ENCODE data around the gene PCED1B. TPM values are rescaled to one million over a fixed set of nuclear protein-coding genes. Genes with fewer than 3 reads are reported as not detected.
A peak's percentile ranks its signal among the peaks of the same experiment; 100 is the strongest.
"Not testable (repeated sequence)": the region's sequence is repeated elsewhere in the genome, so short reads cannot be mapped to it uniquely, and the experiment has no call there.

Gene PCED1B
- total and polyA plus RNA-seq, 2 donors (not counting 1 experiment from before 2014, with no cell fraction given) = 0.33 to 0.83 TPM

DNA sequence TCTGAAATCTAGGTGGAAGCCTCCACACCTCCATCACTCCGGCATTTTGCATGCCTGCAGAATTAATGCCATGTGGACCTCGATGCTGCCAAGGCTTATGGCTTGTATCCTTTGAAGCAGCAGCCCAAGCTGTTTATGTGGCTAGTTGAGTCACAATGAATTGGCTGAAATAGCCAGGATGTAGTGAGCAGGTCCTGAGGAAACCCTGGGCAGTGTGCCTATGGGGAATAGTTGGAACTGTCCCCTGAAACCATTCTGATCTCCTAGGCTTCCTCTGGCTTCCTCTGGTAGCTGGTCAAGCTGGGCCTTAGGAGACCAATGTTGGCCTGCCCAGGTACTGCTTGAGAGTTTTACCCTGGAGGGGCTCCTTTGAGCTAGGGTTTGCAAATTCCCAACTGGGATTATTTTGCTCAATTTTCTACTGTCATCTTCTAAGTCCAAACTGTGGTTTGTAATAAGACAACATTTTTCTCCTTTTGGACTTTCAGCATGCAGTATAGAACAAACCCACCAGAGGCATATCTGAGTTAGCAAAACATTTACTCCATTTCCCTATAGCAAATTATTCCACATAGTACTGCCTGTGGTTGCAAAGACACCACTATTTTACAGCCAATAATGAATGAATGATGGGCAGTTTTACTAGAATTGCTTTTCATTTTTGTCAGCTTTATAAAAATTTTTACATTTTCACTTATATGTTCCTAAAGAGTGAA lies 85.5 kb downstream of the PCED1B start:
- no peak overlapping the region for H3K4me2 ChIP-seq (ENCODE audit: extremely low read depth, insufficient read depth, low read length)
- no peaks in the 10 kb centered on the region for H3K36me3 ChIP-seq (ENCODE audit: control insufficient read depth, insufficient read depth, low read length)
- no peaks in the 10 kb centered on the region for H3K27me3 ChIP-seq (ENCODE audit: control insufficient read depth, insufficient read depth, low read length)
- H3K4me1 ChIP-seq (ENCODE audit: control insufficient read depth, extremely low read depth, insufficient read depth, low read length) = no peaks in the 10 kb centered on the region
- H3K9me3 ChIP-seq (ENCODE audit: control insufficient read depth, insufficient read depth, low read depth, low read length) = no peaks in the 10 kb centered on the region
- no peaks in the 10 kb centered on the region for H4K20me1 ChIP-seq (ENCODE audit: control insufficient read depth, extremely low read depth, insufficient read depth, low read length)
- no peak overlapping the region for H3K4me3 ChIP-seq (replicated peaks in 1 of 4; ENCODE audit: control extremely low read depth in 1 of 4, insufficient read depth in 1 of 4, low read depth in 3 of 4, low read length in 4 of 4)
- H3K79me2 ChIP-seq (ENCODE audit: control insufficient read depth, insufficient read depth, low read length) = no peaks in the 10 kb centered on the region
- no peak overlapping the region for H2AFZ ChIP-seq (ENCODE audit: low read length)
- TF ChIP-seq EZH2 (IDR thresholded peaks at IDR 0.05; ENCODE audit: low read length, missing control alignments) = no peak
- TF ChIP-seq, protein P1, sequence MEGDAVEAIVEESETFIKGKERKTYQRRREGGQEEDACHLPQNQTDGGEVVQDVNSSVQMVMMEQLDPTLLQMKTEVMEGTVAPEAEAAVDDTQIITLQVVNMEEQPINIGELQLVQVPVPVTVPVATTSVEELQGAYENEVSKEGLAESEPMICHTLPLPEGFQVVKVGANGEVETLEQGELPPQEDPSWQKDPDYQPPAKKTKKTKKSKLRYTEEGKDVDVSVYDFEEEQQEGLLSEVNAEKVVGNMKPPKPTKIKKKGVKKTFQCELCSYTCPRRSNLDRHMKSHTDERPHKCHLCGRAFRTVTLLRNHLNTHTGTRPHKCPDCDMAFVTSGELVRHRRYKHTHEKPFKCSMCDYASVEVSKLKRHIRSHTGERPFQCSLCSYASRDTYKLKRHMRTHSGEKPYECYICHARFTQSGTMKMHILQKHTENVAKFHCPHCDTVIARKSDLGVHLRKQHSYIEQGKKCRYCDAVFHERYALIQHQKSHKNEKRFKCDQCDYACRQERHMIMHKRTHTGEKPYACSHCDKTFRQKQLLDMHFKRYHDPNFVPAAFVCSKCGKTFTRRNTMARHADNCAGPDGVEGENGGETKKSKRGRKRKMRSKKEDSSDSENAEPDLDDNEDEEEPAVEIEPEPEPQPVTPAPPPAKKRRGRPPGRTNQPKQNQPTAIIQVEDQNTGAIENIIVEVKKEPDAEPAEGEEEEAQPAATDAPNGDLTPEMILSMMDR (conservative IDR thresholded peaks at IDR 0.05 in 1 of 2, IDR thresholded peaks at IDR 0.05 in 1 of 2; ENCODE audit: low read depth in 1 of 2, low read length in 2 of 2) = no peak
- no peak overlapping the region for H3K9ac ChIP-seq (ENCODE audit: insufficient read depth, low read length)
- H3K27ac ChIP-seq (ENCODE audit: insufficient read depth, low read length) = no peak overlapping the region
- DNase-seq (ENCODE audit: low read depth in 2 of 2) = peak; percentile 6 to 87

DNA sequence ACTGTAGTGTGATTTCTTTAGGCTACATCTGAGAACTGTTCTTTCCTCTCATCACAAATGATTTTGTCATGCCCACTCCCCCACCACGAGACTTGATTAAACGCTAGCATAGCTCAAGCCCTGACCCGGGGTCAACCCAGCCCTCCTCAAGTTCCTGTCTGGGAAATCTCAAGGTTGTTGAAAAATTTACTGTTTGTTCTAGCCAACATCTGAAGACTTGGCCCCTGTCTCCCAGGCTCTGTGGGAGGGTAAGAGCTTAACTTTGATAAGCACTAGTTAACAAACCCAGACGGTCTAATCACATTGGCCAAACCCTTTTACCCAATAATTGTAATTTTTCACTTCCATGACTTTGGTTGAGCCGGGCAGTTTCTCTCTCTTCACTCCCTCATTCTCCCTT lies 86.5 kb downstream of the PCED1B start:
- H3K27ac ChIP-seq (ENCODE audit: insufficient read depth, low read length) = no peak overlapping the region
- no peak overlapping the region for H3K4me3 ChIP-seq (replicated peaks in 1 of 4; ENCODE audit: control extremely low read depth in 1 of 4, insufficient read depth in 1 of 4, low read depth in 3 of 4, low read length in 4 of 4)
- H3K79me2 ChIP-seq (ENCODE audit: control insufficient read depth, insufficient read depth, low read length) = no peaks in the 10 kb centered on the region
- no peaks in the 10 kb centered on the region for H3K4me1 ChIP-seq (ENCODE audit: control insufficient read depth, extremely low read depth, insufficient read depth, low read length)
- H3K27me3 ChIP-seq (ENCODE audit: control insufficient read depth, insufficient read depth, low read length) = no peaks in the 10 kb centered on the region
- H2AFZ ChIP-seq (ENCODE audit: low read length) = no peak overlapping the region
- H3K4me2 ChIP-seq (ENCODE audit: extremely low read depth, insufficient read depth, low read length) = no peak overlapping the region
- no peaks in the 10 kb centered on the region for H4K20me1 ChIP-seq (ENCODE audit: control insufficient read depth, extremely low read depth, insufficient read depth, low read length)
- TF ChIP-seq, protein P1 (conservative IDR thresholded peaks at IDR 0.05 in 1 of 2, IDR thresholded peaks at IDR 0.05 in 1 of 2; ENCODE audit: low read depth in 1 of 2, low read length in 2 of 2) = no peak
- TF ChIP-seq EZH2 (IDR thresholded peaks at IDR 0.05; ENCODE audit: low read length, missing control alignments) = no peak
- H3K9ac ChIP-seq (ENCODE audit: insufficient read depth, low read length) = no peak overlapping the region
- DNase-seq (ENCODE audit: low read depth in 2 of 2) = peak in 1 of 2 donors; percentile 30
- H3K36me3 ChIP-seq (ENCODE audit: control insufficient read depth, insufficient read depth, low read length) = no peaks in the 10 kb centered on the region
- H3K9me3 ChIP-seq (ENCODE audit: control insufficient read depth, insufficient read depth, low read depth, low read length) = no peaks in the 10 kb centered on the region

DNA sequence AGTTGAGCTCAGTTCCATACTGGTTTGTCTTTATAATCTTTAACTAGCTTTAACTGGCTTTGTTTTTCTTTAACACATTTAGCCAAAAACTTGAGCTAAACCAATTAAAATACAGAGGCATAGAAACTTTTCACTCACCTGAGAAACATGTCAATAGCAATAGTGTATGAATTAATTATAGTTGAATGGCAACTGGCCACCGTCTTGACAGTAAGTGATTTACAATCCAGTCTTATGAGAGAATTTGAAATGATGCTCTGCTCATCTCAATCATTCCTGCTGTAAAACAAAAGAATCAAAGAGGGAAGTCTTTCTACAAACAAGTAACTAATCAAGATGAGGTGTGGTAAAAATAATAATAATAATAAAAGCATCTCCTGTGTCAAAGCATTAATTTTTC lies 86.9 kb downstream of the PCED1B start:
- no peak for TF ChIP-seq EZH2 (IDR thresholded peaks at IDR 0.05; ENCODE audit: low read length, missing control alignments)
- TF ChIP-seq, protein P1 (conservative IDR thresholded peaks at IDR 0.05 in 1 of 2, IDR thresholded peaks at IDR 0.05 in 1 of 2; ENCODE audit: low read depth in 1 of 2, low read length in 2 of 2) = no peak
- H4K20me1 ChIP-seq (ENCODE audit: control insufficient read depth, extremely low read depth, insufficient read depth, low read length) = no peaks in the 10 kb centered on the region
- no peak for DNase-seq (ENCODE audit: low read depth in 2 of 2)

GRCh38 chr12:47170281-47170680 lies 90.9 kb downstream of the PCED1B start:
- not testable (repeated sequence) for H3K27me3 ChIP-seq (ENCODE audit: control insufficient read depth, insufficient read depth, low read length); H3K4me1 ChIP-seq (ENCODE audit: control insufficient read depth, extremely low read depth, insufficient read depth, low read length); H3K9me3 ChIP-seq (ENCODE audit: control insufficient read depth, insufficient read depth, low read depth, low read length); H3K9ac ChIP-seq (ENCODE audit: insufficient read depth, low read length); H3K79me2 ChIP-seq (ENCODE audit: control insufficient read depth, insufficient read depth, low read length); H2AFZ ChIP-seq (ENCODE audit: low read length); H4K20me1 ChIP-seq (ENCODE audit: control insufficient read depth, extremely low read depth, insufficient read depth, low read length); DNase-seq (ENCODE audit: low read depth in 2 of 2); H3K4me3 ChIP-seq (replicated peaks in 1 of 4; ENCODE audit: control extremely low read depth in 1 of 4, insufficient read depth in 1 of 4, low read depth in 3 of 4, low read length in 4 of 4); H3K36me3 ChIP-seq (ENCODE audit: control insufficient read depth, insufficient read depth, low read length); H3K4me2 ChIP-seq (ENCODE audit: extremely low read depth, insufficient read depth, low read length); H3K27ac ChIP-seq (ENCODE audit: insufficient read depth, low read length)

More for the DNA sequence above, 86.9 kb downstream of the PCED1B start:
- H3K27me3 ChIP-seq (ENCODE audit: control insufficient read depth, insufficient read depth, low read length) = no peaks in the 10 kb centered on the region
- no peaks in the 10 kb centered on the region for H3K36me3 ChIP-seq (ENCODE audit: control insufficient read depth, insufficient read depth, low read length)
- H3K4me2 ChIP-seq (ENCODE audit: extremely low read depth, insufficient read depth, low read length) = no peak overlapping the region
- H2AFZ ChIP-seq (ENCODE audit: low read length) = no peak overlapping the region
- H3K27ac ChIP-seq (ENCODE audit: insufficient read depth, low read length) = no peak overlapping the region
- H3K9ac ChIP-seq (ENCODE audit: insufficient read depth, low read length) = no peak overlapping the region
- no peaks in the 10 kb centered on the region for H3K79me2 ChIP-seq (ENCODE audit: control insufficient read depth, insufficient read depth, low read length)
- H3K4me1 ChIP-seq (ENCODE audit: control insufficient read depth, extremely low read depth, insufficient read depth, low read length) = no peaks in the 10 kb centered on the region
- no peaks in the 10 kb centered on the region for H3K9me3 ChIP-seq (ENCODE audit: control insufficient read depth, insufficient read depth, low read depth, low read length)
- H3K4me3 ChIP-seq (replicated peaks in 1 of 4; ENCODE audit: control extremely low read depth in 1 of 4, insufficient read depth in 1 of 4, low read depth in 3 of 4, low read length in 4 of 4) = no peak overlapping the region

Measured in fibroblast of lung (primary cell).